A673 (cell line): ENCODE measurements around the gene RRP1B. TPM values are rescaled to one million over a fixed set of nuclear protein-coding genes. Genes with fewer than 3 reads are reported as not detected.

ENCODE experiments used
- BruUV-seq: library from RNA; stranded (reverse); fragments of 400-500 nt; replicated peaks from 2 replicates; lab custom pipeline; 2021; lab: Mats Ljungman, UMichigan
- CTCF ChIA-PET: fragments of 300-600 bp; sonication (Branson Sonifier 250); formaldehyde crosslinking; loops from one replicate; lab custom pipeline; 2022; ENCODE audit warnings: antibody characterized with exemption; lab: Charles Lee
- POLR2A ChIA-PET: fragments of 300-600 bp; sonication (Branson Sonifier 250); formaldehyde crosslinking; loops from one replicate; lab custom pipeline; 2022; ENCODE audit warnings: antibody characterized with exemption; ENCODE audit not compliant: low non-redundant PET; lab: Charles Lee
- DNase-seq: peaks from one replicate; pipeline ENCODE4 v3.0.0-alpha.2; 2015; ENCODE audit warnings: low spot score
- H3K27ac ChIP-seq: fragments of 200-600 bp; sonication (generic); 2 replicates; pipeline ENCODE4 v1.5.1; 2016; ENCODE audit warnings: mixed run types, low read depth, mild to moderate bottlenecking, mixed read lengths, antibody characterized with exemption, low read length; ENCODE audit not compliant: poor library complexity, severe bottlenecking
- H3K27me3 ChIP-seq: fragments of 200-600 bp; sonication (generic); replicated peaks from 2 replicates; pipeline ENCODE4 v1.6.1; 2017; ENCODE audit warnings: mixed run types, low read depth, mild to moderate bottlenecking, mixed read lengths, antibody characterized with exemption, low read length; ENCODE audit not compliant: insufficient read depth, poor library complexity
- H3K36me3 ChIP-seq: fragments of 200-600 bp; sonication (generic); 2 replicates; pipeline ENCODE4 v1.6.1; 2016; ENCODE audit warnings: mixed run types, mild to moderate bottlenecking, mixed read lengths, antibody characterized with exemption, low read length; ENCODE audit not compliant: insufficient read depth, poor library complexity, severe bottlenecking
- H3K4me1 ChIP-seq: fragments of 200-600 bp; sonication (generic); 2 replicates; pipeline ENCODE4 v1.6.1; 2017; ENCODE audit warnings: mixed run types, mild to moderate bottlenecking, mixed read lengths, antibody characterized with exemption, low read length; ENCODE audit not compliant: insufficient read depth, poor library complexity, severe bottlenecking
- H3K4me3 ChIP-seq: fragments of 200-600 bp; sonication (generic); 2 replicates; pipeline ENCODE4 v1.5.1; 2016; ENCODE audit warnings: low read depth, mixed run types, mild to moderate bottlenecking, mixed read lengths, low read length; ENCODE audit not compliant: poor library complexity, severe bottlenecking
- H3K9me3 ChIP-seq: fragments of 200-600 bp; sonication (generic); 2 replicates; pipeline ENCODE4 v1.6.1; 2016; ENCODE audit warnings: mixed run types, low read depth, mild to moderate bottlenecking, mixed read lengths, antibody characterized with exemption, low read length; ENCODE audit not compliant: poor library complexity, severe bottlenecking
- CTCF ChIP-seq: fragments of 300-800, 200-600 bp; sonication (generic); conservative IDR thresholded peaks from 2 replicates; pipeline ENCODE4 v1.5.1; 2017; ENCODE audit warnings: low read depth, mild to moderate bottlenecking, antibody characterized with exemption, low read length, moderate library complexity, mixed read lengths
- EZH2 ChIP-seq: fragments of 200-600 bp; sonication (generic); IDR thresholded peaks from 2 replicates; pipeline ENCODE4 v1.6.1; 2017; ENCODE audit warnings: borderline replicate concordance, low read depth, mild to moderate bottlenecking, mixed read lengths, antibody characterized with exemption, low read length; ENCODE audit not compliant: poor library complexity, severe bottlenecking
- intact Hi-C: fragments of 100-400 bp; cut with micrococcal nuclease; formaldehyde crosslinking; loops from one replicate; pipeline ENCODE4 v1.10.0; 2022; ENCODE audit not compliant: unreplicated experiment
- total RNA-seq: library from RNA; stranded (reverse); gene quantifications from 2 replicates; pipeline ENCODE4 v1.2.3, GENCODE V29; 2021

Gene RRP1B
- total RNA-seq, 1 experiment from 2014 or later = 73.5 TPM

- POLR2A ChIA-PET = no interaction called here
- Histone ChIP-seq H3K36me3 (no peaks in the 10 kb centered on the region), H3K9me3 (no peaks in the 10 kb centered on the region), H3K4me3 (no peak overlapping the region), H3K4me1 (no peaks in the 10 kb centered on the region), H3K27ac (no peak overlapping the region), H3K27me3 (no peaks in the 10 kb centered on the region)
- intact Hi-C loops = no loop called here
- no peak for TF ChIP-seq CTCF
- no peak for TF ChIP-seq EZH2
- DNase-seq = no peak
- CTCF ChIA-PET = no interaction called here
- BruUV-seq = no TSS peak
These were observed 5.7 kb upstream of the RRP1B start for GRCh38 chr21:43653626-43654025.

- Histone ChIP-seq H3K27me3 (no peaks in the 10 kb centered on the region), H3K27ac (no peak overlapping the region), H3K36me3 (no peaks in the 10 kb centered on the region), H3K4me1 (no peaks in the 10 kb centered on the region), H3K9me3 (no peaks in the 10 kb centered on the region), H3K4me3 (no peak overlapping the region)
- DNase-seq = no peak
- BruUV-seq = no TSS peak
- POLR2A ChIA-PET = interaction anchor here (0.7 kb wide), 1 partner anchor 103 kb away, joined by 3 read pairs; no protein-coding TSS in a partner anchor
- CTCF ChIA-PET = no interaction called here
- intact Hi-C loops = no loop called here
- TF ChIP-seq CTCF (no peak), EZH2 (no peak)
These were observed 4.4 kb upstream of the RRP1B start for GRCh38 chr21:43654806-43655489.

- Histone ChIP-seq H3K27ac (no peak overlapping the region), H3K9me3 (no peaks in the 10 kb centered on the region), H3K36me3 (peaks cover 5% of the 10 kb centered on the region), H3K4me1 (peaks cover 11% of the 10 kb centered on the region), H3K4me3 (no peak overlapping the region), H3K27me3 (no peaks in the 10 kb centered on the region)
- ChIA-PET POLR2A (no interaction called here), CTCF (no interaction called here)
- TF ChIP-seq EZH2 (no peak), CTCF (no peak)
- TSS peak; percentile 3 for BruUV-seq
- no peak for DNase-seq
- intact Hi-C loops = no loop called here
These were observed 1.8 kb upstream of the RRP1B start for GRCh38 chr21:43657355-43658087.
